Astrocyte of the spinal cord (primary cell): ENCODE measurements around the gene ABCA3.

Experiments used
- DNase-seq: peaks from one replicate; pipeline ENCODE4 v3.0.0; 2011; ENCODE audit warnings: low read depth, low spot score
- H3K4me3 ChIP-seq: 2 replicates; pipeline ENCODE4 v1.5.1; 2011; ENCODE audit warnings: low read depth, mild to moderate bottlenecking, low read length, moderate library complexity
- CTCF ChIP-seq: IDR thresholded peaks from 2 replicates; pipeline ENCODE4 v1.5.1; 2012; ENCODE audit warnings: low read depth, mild to moderate bottlenecking, low read length, inconsistent platforms
- in situ Hi-C: cut with HindIII; loops from 2 replicates; pipeline ENCODE4 v1.10.0; 2017; ENCODE audit warnings: low sequenced_read_pairs

ABCA3 gene

DNA sequence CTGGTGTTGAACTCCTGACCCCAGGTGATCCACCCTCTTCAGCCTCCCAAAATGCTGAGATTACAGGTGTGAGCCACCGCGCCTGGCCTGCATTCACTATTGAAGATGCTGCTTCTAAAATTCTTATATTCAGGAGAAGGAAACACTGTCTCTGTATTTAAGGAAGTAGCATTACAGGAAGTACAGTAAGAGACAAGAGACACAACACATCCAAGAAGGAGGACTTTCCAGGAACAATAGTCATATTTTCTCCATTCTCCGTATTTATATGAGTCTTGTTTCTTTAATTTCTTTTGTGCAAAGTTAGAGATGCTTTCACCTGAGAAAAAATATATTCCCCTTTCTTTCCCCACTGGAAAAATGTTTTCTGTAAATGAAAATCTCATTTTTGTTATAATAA, 18.3 kb upstream of the ABCA3 start:
- no peak overlapping the region for H3K4me3 ChIP-seq
- no peak for DNase-seq
- TF ChIP-seq CTCF: no peak
- in situ Hi-C loops: no loop called here

- in situ Hi-C loops: no loop called here
- no peak overlapping the region for H3K4me3 ChIP-seq
- no peak for DNase-seq
- TF ChIP-seq CTCF: no peak
These were observed 16.8 kb upstream of the ABCA3 start for GRCh38 chr16:2357331-2357730.

DNA sequence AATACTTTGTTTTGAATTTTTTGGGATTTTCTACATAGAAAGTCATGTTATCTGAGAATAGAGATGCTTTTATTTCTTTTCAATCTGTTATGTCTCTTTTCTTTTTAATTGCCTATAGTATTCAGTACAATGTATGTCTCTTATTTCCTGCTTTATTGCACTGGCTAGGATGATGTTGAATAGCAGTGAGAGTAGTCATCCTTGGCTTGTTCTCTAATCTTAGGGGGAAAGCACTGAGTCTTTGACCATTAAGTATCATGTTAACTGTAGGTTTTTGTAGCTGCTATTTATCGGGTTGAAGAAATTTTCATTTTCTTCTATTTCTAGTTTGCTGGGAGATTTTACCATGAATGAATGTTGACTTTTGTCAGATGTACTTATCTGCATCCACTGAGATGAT, 10.0 kb upstream of the ABCA3 start:
- in situ Hi-C loops: no loop called here
- no peak for TF ChIP-seq CTCF
- peak; percentile 31 for DNase-seq

DNA sequence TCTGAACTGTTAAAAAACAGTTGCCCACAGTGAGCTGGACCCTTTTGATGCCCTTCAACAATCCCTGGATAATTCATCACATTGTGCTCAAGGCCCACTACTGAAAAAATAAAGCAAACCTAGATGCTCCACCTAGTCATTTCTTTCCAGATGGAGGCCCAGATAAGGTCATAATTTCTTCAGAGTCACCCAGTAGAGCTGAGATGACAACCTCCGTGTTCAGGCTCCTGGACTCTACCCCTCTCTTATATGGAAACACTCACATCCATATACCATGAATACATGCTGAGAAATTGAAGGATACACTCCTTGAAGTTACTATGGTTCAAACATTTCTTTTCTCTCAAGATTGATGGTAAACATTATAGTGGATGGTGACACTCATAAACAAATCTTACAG, 2.7 kb upstream of the ABCA3 start:
- DNase-seq: no peak
- no peak overlapping the region for H3K4me3 ChIP-seq
- TF ChIP-seq CTCF: no peak
- in situ Hi-C loops: no loop called here

More for the DNA sequence above, 10.0 kb upstream of the ABCA3 start:
- no peak overlapping the region for H3K4me3 ChIP-seq

- DNase-seq: no peak
- H3K4me3 ChIP-seq: no peak overlapping the region
- TF ChIP-seq CTCF: no peak
- in situ Hi-C loops: no loop called here
These were observed 1.2 kb upstream of the ABCA3 start for GRCh38 chr16:2341456-2342447.

DNA sequence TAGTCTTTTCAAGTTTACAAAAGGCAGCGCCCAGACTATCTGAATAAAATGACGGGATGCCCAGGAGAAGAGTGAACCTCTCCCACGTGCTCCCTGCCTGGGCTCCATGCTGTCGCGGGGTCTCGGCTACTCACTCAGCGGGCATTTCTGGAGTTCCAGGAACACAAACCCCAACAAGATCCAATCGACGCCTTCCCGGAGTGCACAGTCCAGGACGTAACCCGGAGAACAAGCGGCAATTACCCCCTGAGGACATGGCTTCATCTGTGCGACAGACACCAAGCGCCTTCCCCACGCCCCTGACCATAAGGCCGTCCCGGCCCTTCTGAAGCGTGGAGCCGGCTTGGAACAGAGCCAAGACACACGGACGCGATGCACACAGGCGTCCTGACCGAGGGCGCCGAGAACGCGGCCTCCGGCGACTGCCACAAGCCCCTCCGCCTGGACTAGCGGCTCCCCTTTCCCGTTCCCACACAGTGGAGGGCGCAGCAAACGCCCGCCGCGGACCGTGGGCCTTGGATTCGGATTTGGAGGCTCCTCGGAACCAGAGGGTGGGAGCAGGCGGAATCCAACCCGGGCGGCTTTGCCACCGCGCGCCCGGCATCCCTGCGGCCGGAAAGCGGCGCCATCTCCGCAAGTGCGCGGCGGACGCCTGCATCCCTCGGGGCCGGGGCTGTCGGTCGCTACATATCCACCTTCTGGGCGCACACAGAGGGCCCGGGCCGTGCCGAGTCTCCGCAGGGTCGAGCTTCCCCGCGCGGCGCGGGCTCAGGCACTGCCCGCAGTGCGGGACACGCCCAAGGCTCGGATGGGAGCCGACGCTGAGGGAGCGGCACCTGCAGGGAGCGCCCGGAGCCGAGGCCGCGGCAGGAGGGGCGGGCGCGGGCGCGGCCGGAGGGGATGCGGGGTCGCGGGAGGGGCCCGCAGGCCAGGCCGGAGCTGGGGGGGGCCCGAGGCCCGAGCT, 725 bp downstream of the ABCA3 start:
- peak; percentile 10 for TF ChIP-seq CTCF
- in situ Hi-C loops: no loop called here
- peak; percentile 24 for DNase-seq
- peak overlapping the region; percentile 52 for H3K4me3 ChIP-seq
